ENCODE data around the gene DNAI7.

Gene DNAI7

GRCh38 chr12:25100194-25101091 lies 94.5 kb downstream of the DNAI7 start:
- no peak for DNase-seq

GRCh38 chr12:25099010-25099409 lies 96.0 kb downstream of the DNAI7 start:
- DNase-seq, result no peak

- DNase-seq, result no peak
Measured at GRCh38 chr12:25089738-25090137, 105.2 kb downstream of the DNAI7 start.

- DNase-seq, result no peak
Measured at GRCh38 chr12:25087596-25087995, 107.4 kb downstream of the DNAI7 start.

- DNase-seq, result no peak
Measured at GRCh38 chr12:25084816-25085215, 110.1 kb downstream of the DNAI7 start.

- no peak for DNase-seq
Measured at GRCh38 chr12:25083211-25083610, 111.7 kb downstream of the DNAI7 start.

- DNase-seq, result no peak
Measured at GRCh38 chr12:25082628-25083027, 112.3 kb downstream of the DNAI7 start.

- DNase-seq, result no peak
Measured at GRCh38 chr12:25079393-25079792, 115.6 kb downstream of the DNAI7 start.

GRCh38 chr12:25074954-25075353 lies 120.0 kb downstream of the DNAI7 start:
- DNase-seq, result no peak

- DNase-seq, result no peak
Measured at GRCh38 chr12:25074113-25074512, 120.8 kb downstream of the DNAI7 start.

- DNase-seq, result peak; percentile 9
Measured at GRCh38 chr12:25072906-25073650, 121.9 kb downstream of the DNAI7 start.

GRCh38 chr12:25071366-25071765 lies 123.6 kb downstream of the DNAI7 start:
- DNase-seq, result no peak

GRCh38 chr12:25069224-25069623 lies 125.7 kb downstream of the DNAI7 start:
- DNase-seq, result no peak

- no peak for DNase-seq
Measured at GRCh38 chr12:25065035-25065434, 129.9 kb downstream of the DNAI7 start.

- DNase-seq, result no peak
Measured at GRCh38 chr12:25063873-25064628, 130.9 kb downstream of the DNAI7 start.

GRCh38 chr12:25058658-25059058 lies 136.3 kb downstream of the DNAI7 start:
- no peak for DNase-seq
